Neural progenitor cell (in vitro differentiated cells): ENCODE results near the gene CHST8.

Experiments used
- CTCF ChIP-seq: fragments of 200-600 bp; sonication (generic); IDR thresholded peaks from 2 replicates; pipeline ENCODE4 v1.5.1; 2017; ENCODE audit warnings: antibody characterized with exemption, mild to moderate bottlenecking
- EZH2 ChIP-seq: fragments of 200-600 bp; sonication (generic); IDR thresholded peaks from 2 replicates; pipeline ENCODE4 v1.6.1; 2017; ENCODE audit warnings: antibody characterized with exemption, mild to moderate bottlenecking, moderate library complexity

DNA sequence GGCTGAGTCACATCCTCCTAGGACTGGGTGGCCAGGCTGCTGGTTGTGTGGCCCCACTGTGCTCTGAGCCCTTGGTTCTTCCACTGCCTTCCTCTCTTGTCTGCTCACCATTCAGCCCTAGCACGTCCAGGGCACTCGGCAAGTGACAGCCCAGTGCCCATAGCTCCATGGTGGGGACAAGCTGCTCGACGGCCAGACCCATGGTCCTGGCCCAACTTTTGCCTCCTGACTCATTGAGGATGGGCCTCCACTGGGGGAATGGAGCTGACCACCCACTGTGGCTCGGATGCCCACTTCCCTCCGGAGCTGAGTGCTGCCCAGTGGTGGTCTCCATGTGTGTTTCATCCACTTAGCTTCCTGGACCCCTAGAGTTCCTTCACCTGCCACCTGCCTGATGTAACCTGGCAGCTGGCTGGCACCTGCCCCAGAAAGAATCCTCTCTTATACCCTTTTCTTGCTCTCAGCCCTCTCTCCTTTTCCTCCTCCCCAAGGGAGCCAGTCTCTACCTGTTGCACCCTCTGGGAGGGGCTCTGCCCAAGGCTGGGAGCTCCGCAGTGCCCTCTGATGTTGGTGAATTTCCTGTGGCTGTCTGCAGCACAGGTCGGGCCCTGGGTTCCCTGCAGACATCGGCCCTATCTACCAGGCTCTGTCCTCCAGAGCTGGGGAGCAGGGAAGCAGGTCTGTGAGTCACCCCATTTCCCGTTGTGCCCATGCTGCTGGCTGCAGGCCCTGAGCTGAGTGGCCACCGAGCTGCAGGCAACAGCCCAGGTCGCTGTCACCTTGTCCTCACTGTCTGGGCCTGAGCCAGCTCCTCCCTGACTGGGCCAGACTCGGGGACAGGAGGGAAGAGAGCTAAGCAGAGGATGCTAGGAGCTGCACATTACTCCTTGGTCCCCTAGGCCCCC lies 7.4 kb downstream of the CHST8 start:
- TF ChIP-seq CTCF = no peak
- no peak for TF ChIP-seq EZH2
